Upper lobe of right lung (tissue), 1 donor: Measurements from ENCODE around the gene PARD3. TPM values are rescaled to one million over a fixed set of nuclear protein-coding genes. Genes with fewer than 3 reads are reported as not detected.

Experiments used
- ATAC-seq: fragments of 200-7000 bp; cut with Tn5 transposase; one replicate; pipeline ENCODE4 v1.9.1; 2020; ENCODE audit warnings: mild to moderate bottlenecking, moderate library complexity
- DNase-seq: peaks from one replicate; pipeline ENCODE4 v3.0.0-alpha.2; 2020
- H3K27ac ChIP-seq: fragments of 200-600 bp; one replicate; pipeline ENCODE4 v1.8.0; 2022
- H3K27me3 ChIP-seq: fragments of 200-600 bp; one replicate; pipeline ENCODE4 v1.8.0; 2022; ENCODE audit warnings: mild to moderate bottlenecking
- H3K36me3 ChIP-seq: fragments of 200-600 bp; one replicate; pipeline ENCODE4 v1.8.0; 2022
- H3K4me1 ChIP-seq: fragments of 200-600 bp; one replicate; pipeline ENCODE4 v1.8.0; 2022
- H3K4me3 ChIP-seq: fragments of 200-600 bp; one replicate; pipeline ENCODE4 v1.8.0; 2022; ENCODE audit warnings: mild to moderate bottlenecking
- H3K9me3 ChIP-seq: fragments of 200-600 bp; one replicate; pipeline ENCODE4 v1.8.0; 2022
- CTCF ChIP-seq: fragments of 200-600 bp; IDR thresholded peaks from one replicate; pipeline ENCODE4 v1.8.0; 2022; ENCODE audit warnings: antibody characterized with exemption
- intact Hi-C: fragments of 100-400 bp; cut with DNase I; formaldehyde crosslinking; loops from one replicate; pipeline ENCODE4 v1.11.0; 2022
- total RNA-seq: library from RNA; stranded (reverse); fragmentation: NEBNext Ultra II Directional; extraction: Animal tissue kit (Norgen Biotek cat#: 25700); gene quantifications from one replicate; pipeline ENCODE4 v1.2.1, GENCODE V29; 2021
- donor health status: DM: no; HTN: yes; CAD: no; lungs with severe emphysema.

PARD3 gene
- total RNA-seq, 1 donor from 2014 or later, result 38.5 TPM

GRCh38 chr10:34240039-34240438 lies 575.1 kb downstream of the PARD3 start:
- Histone ChIP-seq H3K4me1 (no peaks in the 10 kb centered on the region), H3K27me3 (no peaks in the 10 kb centered on the region), H3K4me3 (no peak overlapping the region), H3K27ac (peak overlapping the region; percentile 31), H3K9me3 (no peaks in the 10 kb centered on the region), H3K36me3 (no peaks in the 10 kb centered on the region)
- no peak for DNase-seq
- TF ChIP-seq CTCF, result no peak
- ATAC-seq, result no peak
- intact Hi-C loops, result no loop called here

- no peak for TF ChIP-seq CTCF
- no peak for ATAC-seq
- no peaks in the 10 kb centered on the region for H3K36me3 ChIP-seq
- H3K27me3 ChIP-seq, result no peaks in the 10 kb centered on the region
- no peaks in the 10 kb centered on the region for H3K9me3 ChIP-seq
- no peak overlapping the region for H3K27ac ChIP-seq
- no peaks in the 10 kb centered on the region for H3K4me1 ChIP-seq
- DNase-seq, result no peak
- no peak overlapping the region for H3K4me3 ChIP-seq
- intact Hi-C loops, result no loop called here
Observed at GRCh38 chr10:34237898-34238455, 577.1 kb downstream of the PARD3 start.

GRCh38 chr10:34236931-34237330 lies 578.2 kb downstream of the PARD3 start:
- no peak for ATAC-seq
- intact Hi-C loops, result no loop called here

GRCh38 chr10:34235164-34235832 lies 579.8 kb downstream of the PARD3 start:
- no peak for TF ChIP-seq CTCF
- no peaks in the 10 kb centered on the region for H3K36me3 ChIP-seq
- H3K4me1 ChIP-seq, result no peaks in the 10 kb centered on the region
- no peak for ATAC-seq
- no peaks in the 10 kb centered on the region for H3K9me3 ChIP-seq
- DNase-seq, result no peak
- intact Hi-C loops, result no loop called here
- no peak overlapping the region for H3K27ac ChIP-seq
- H3K4me3 ChIP-seq, result no peak overlapping the region
- H3K27me3 ChIP-seq, result no peaks in the 10 kb centered on the region

More at GRCh38 chr10:34236931-34237330, 578.2 kb downstream of the PARD3 start:
- H3K4me1 ChIP-seq, result no peaks in the 10 kb centered on the region
- no peak for TF ChIP-seq CTCF
- no peak overlapping the region for H3K27ac ChIP-seq
- H3K36me3 ChIP-seq, result no peaks in the 10 kb centered on the region
- no peaks in the 10 kb centered on the region for H3K27me3 ChIP-seq
- no peak for DNase-seq
- no peak overlapping the region for H3K4me3 ChIP-seq
- no peaks in the 10 kb centered on the region for H3K9me3 ChIP-seq

- DNase-seq (no peak), ATAC-seq (no peak)
- intact Hi-C loops, result no loop called here
- H3K4me1 ChIP-seq, result no peaks in the 10 kb centered on the region
- no peaks in the 10 kb centered on the region for H3K27me3 ChIP-seq
- no peaks in the 10 kb centered on the region for H3K36me3 ChIP-seq
- H3K4me3 ChIP-seq, result no peak overlapping the region
- no peak for TF ChIP-seq CTCF
- H3K9me3 ChIP-seq, result no peaks in the 10 kb centered on the region
- H3K27ac ChIP-seq, result no peak overlapping the region
Observed at GRCh38 chr10:34232481-34232880, 582.6 kb downstream of the PARD3 start.
